Body of pancreas (tissue), 4 donors: ENCODE results near the gene ABI2.

Experiments used
- POLR2A ChIP-seq, 3 donors: fragments of 450-650 bp; IDR thresholded peaks; one replicate each; pipeline ENCODE4 v1.6.1; 2016; ENCODE audit warnings: antibody characterized with exemption in 3 of 3, mild to moderate bottlenecking in 2 of 3
- TF ChIP-seq, protein P1 (sequence below), 7 experiments: fragments of 450-650 bp in 4 of 7; fragments of 200-600 bp in 3 of 7; sonication (generic) in 3 of 7; IDR thresholded peaks; one replicate each; pipeline ENCODE4 v1.5.1; 2016 to 2019; ENCODE audit warnings: antibody characterized with exemption in 7 of 7

DNA sequence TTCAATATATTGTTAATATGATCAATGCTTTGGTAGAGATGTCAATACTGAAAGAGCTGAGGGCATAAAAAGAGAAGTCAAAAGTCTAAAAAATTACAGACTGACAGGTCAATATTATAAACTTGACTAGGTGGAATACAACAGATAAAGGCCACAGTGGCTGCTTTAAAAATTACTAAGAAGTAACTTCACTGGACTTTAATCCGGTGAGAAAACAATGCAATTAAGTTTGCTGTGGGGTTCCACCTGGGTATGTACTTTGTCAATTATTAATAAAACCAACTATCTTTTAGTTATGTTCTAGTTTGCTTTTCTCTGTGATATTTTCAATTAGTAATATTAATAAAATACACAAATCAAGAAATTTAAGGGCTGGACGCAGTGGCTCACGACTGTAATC lies 162.2 kb downstream of the ABI2 start:
- TF ChIP-seq, protein P1, sequence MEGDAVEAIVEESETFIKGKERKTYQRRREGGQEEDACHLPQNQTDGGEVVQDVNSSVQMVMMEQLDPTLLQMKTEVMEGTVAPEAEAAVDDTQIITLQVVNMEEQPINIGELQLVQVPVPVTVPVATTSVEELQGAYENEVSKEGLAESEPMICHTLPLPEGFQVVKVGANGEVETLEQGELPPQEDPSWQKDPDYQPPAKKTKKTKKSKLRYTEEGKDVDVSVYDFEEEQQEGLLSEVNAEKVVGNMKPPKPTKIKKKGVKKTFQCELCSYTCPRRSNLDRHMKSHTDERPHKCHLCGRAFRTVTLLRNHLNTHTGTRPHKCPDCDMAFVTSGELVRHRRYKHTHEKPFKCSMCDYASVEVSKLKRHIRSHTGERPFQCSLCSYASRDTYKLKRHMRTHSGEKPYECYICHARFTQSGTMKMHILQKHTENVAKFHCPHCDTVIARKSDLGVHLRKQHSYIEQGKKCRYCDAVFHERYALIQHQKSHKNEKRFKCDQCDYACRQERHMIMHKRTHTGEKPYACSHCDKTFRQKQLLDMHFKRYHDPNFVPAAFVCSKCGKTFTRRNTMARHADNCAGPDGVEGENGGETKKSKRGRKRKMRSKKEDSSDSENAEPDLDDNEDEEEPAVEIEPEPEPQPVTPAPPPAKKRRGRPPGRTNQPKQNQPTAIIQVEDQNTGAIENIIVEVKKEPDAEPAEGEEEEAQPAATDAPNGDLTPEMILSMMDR (IDR thresholded peaks at IDR 0.05): no peak
- TF ChIP-seq POLR2A (IDR thresholded peaks at IDR 0.05): no peak
